ENCODE measurements around the gene SCD. TPM values are rescaled to one million over a fixed set of nuclear protein-coding genes. Genes with fewer than 3 reads are reported as not detected.
"Not testable (repeated sequence)": the region's sequence is repeated elsewhere in the genome, so short reads cannot be mapped to it uniquely, and the experiment has no call there.

The SCD gene
- polyA plus RNA-seq (2013, experiment 1 of 2), result 504 TPM
- polyA plus RNA-seq (2013, experiment 2 of 2), result 575 TPM

- H3K9me3 ChIP-seq (ENCODE audit: insufficient read depth, low read depth, low read length), result no peaks in the 10 kb centered on the region
- WGBS, result under 1% methylated on average over 73 of the region's 73 CpGs
- H3K9ac ChIP-seq (ENCODE audit: low read depth, low read length), result peak within 1 kb of the TSS; percentile 88
- H3K27ac ChIP-seq (ENCODE audit: low read depth, low read length), result peak within 1 kb of the TSS; percentile 89
- H3K4me3 ChIP-seq (ENCODE audit: low read length), result peak within 1 kb of the TSS; percentile 75
- peaks cover 42% of the 10 kb centered on the region for H3K36me3 ChIP-seq (ENCODE audit: insufficient read depth, low read length)
- H3K27me3 ChIP-seq (ENCODE audit: insufficient read depth, low read length), result no peaks in the 10 kb centered on the region
- H3K4me1 ChIP-seq (ENCODE audit: insufficient read depth, low read length), result peaks cover 36% of the 10 kb centered on the region
These were observed at the start of gene SCD for GRCh38 chr10:100346765-100347567. SCD (plus strand) TSS chr10:100347233; CDS start chr10:100347505, 272 bp downstream.

GRCh38 chr10:100297242-100297641 lies 49.8 kb upstream of the SCD start:
- WGBS, result 91% methylated on average over 7 of the region's 9 CpGs
- Histone ChIP-seq H3K4me3 (ENCODE audit: low read length) (no peak overlapping the region), H3K27me3 (ENCODE audit: insufficient read depth, low read length) (peaks cover 7% of the 10 kb centered on the region; the same call in 1 of the 2 replicates), H3K9me3 (ENCODE audit: insufficient read depth, low read depth, low read length) (no peaks in the 10 kb centered on the region), H3K27ac (ENCODE audit: low read depth, low read length) (no peak overlapping the region), H3K4me1 (ENCODE audit: insufficient read depth, low read length) (no peaks in the 10 kb centered on the region), H3K36me3 (ENCODE audit: insufficient read depth, low read length) (no peaks in the 10 kb centered on the region), H3K9ac (ENCODE audit: low read depth, low read length) (no peak overlapping the region)

GRCh38 chr10:100301123-100301522 lies 45.9 kb upstream of the SCD start:
- H3K27ac ChIP-seq (ENCODE audit: low read depth, low read length), result peak overlapping the region; percentile 62; the same call in 1 of the 2 replicates
- H3K4me1 ChIP-seq (ENCODE audit: insufficient read depth, low read length); H3K4me3 ChIP-seq (ENCODE audit: low read length); H3K9me3 ChIP-seq (ENCODE audit: insufficient read depth, low read depth, low read length); H3K27me3 ChIP-seq (ENCODE audit: insufficient read depth, low read length); H3K36me3 ChIP-seq (ENCODE audit: insufficient read depth, low read length); H3K9ac ChIP-seq (ENCODE audit: low read depth, low read length): not testable (repeated sequence)
- WGBS, result 50% methylated on average over 4 of the region's 5 CpGs

GRCh38 chr10:100303724-100304319 lies 43.2 kb upstream of the SCD start:
- Histone ChIP-seq H3K4me3 (ENCODE audit: low read length) (no peak overlapping the region), H3K27ac (ENCODE audit: low read depth, low read length) (no peak overlapping the region), H3K36me3 (ENCODE audit: insufficient read depth, low read length) (no peaks in the 10 kb centered on the region), H3K4me1 (ENCODE audit: insufficient read depth, low read length) (no peaks in the 10 kb centered on the region), H3K9me3 (ENCODE audit: insufficient read depth, low read depth, low read length) (no peaks in the 10 kb centered on the region), H3K9ac (ENCODE audit: low read depth, low read length) (no peak overlapping the region), H3K27me3 (ENCODE audit: insufficient read depth, low read length) (no peaks in the 10 kb centered on the region)
- WGBS, result 59% methylated on average over 6 of the region's 7 CpGs

GRCh38 chr10:100304414-100304813 lies 42.6 kb upstream of the SCD start:
- Histone ChIP-seq H3K4me3 (ENCODE audit: low read length) (no peak overlapping the region), H3K27me3 (ENCODE audit: insufficient read depth, low read length) (no peaks in the 10 kb centered on the region), H3K9me3 (ENCODE audit: insufficient read depth, low read depth, low read length) (no peaks in the 10 kb centered on the region), H3K4me1 (ENCODE audit: insufficient read depth, low read length) (no peaks in the 10 kb centered on the region), H3K36me3 (ENCODE audit: insufficient read depth, low read length) (no peaks in the 10 kb centered on the region), H3K27ac (ENCODE audit: low read depth, low read length) (no peak overlapping the region), H3K9ac (ENCODE audit: low read depth, low read length) (no peak overlapping the region)
- WGBS, result 92% methylated on average over 3 of the region's 3 CpGs

GRCh38 chr10:100306861-100307260 lies 40.2 kb upstream of the SCD start:
- no peaks in the 10 kb centered on the region for H3K9me3 ChIP-seq (ENCODE audit: insufficient read depth, low read depth, low read length)
- no peak overlapping the region for H3K27ac ChIP-seq (ENCODE audit: low read depth, low read length)
- no peak overlapping the region for H3K4me3 ChIP-seq (ENCODE audit: low read length)
- H3K4me1 ChIP-seq (ENCODE audit: insufficient read depth, low read length), result no peaks in the 10 kb centered on the region
- peaks cover 4% of the 10 kb centered on the region; the same call in 1 of the 2 replicates for H3K27me3 ChIP-seq (ENCODE audit: insufficient read depth, low read length)
- no peaks in the 10 kb centered on the region for H3K36me3 ChIP-seq (ENCODE audit: insufficient read depth, low read length)
- WGBS, result 93% methylated on average over 5 of the region's 5 CpGs
- H3K9ac ChIP-seq (ENCODE audit: low read depth, low read length), result no peak overlapping the region

- no peaks in the 10 kb centered on the region for H3K9me3 ChIP-seq (ENCODE audit: insufficient read depth, low read depth, low read length)
- over 99% methylated on average over 3 of the region's 3 CpGs for WGBS
- H3K36me3 ChIP-seq (ENCODE audit: insufficient read depth, low read length), result no peaks in the 10 kb centered on the region
- H3K27ac ChIP-seq (ENCODE audit: low read depth, low read length), result no peak overlapping the region
- H3K27me3 ChIP-seq (ENCODE audit: insufficient read depth, low read length), result peaks cover 12% of the 10 kb centered on the region
- no peaks in the 10 kb centered on the region for H3K4me1 ChIP-seq (ENCODE audit: insufficient read depth, low read length)
- no peak overlapping the region for H3K9ac ChIP-seq (ENCODE audit: low read depth, low read length)
- H3K4me3 ChIP-seq (ENCODE audit: low read length), result no peak overlapping the region
These were observed 39.3 kb upstream of the SCD start for GRCh38 chr10:100307684-100308083.

GRCh38 chr10:100311298-100311697 lies 35.7 kb upstream of the SCD start:
- peaks cover 18% of the 10 kb centered on the region for H3K27me3 ChIP-seq (ENCODE audit: insufficient read depth, low read length)
- 100% methylated on average over 3 of the region's 4 CpGs for WGBS
- no peaks in the 10 kb centered on the region for H3K4me1 ChIP-seq (ENCODE audit: insufficient read depth, low read length)
- no peaks in the 10 kb centered on the region for H3K9me3 ChIP-seq (ENCODE audit: insufficient read depth, low read depth, low read length)
- H3K36me3 ChIP-seq (ENCODE audit: insufficient read depth, low read length), result no peaks in the 10 kb centered on the region
- H3K27ac ChIP-seq (ENCODE audit: low read depth, low read length), result no peak overlapping the region
- no peak overlapping the region for H3K9ac ChIP-seq (ENCODE audit: low read depth, low read length)
- H3K4me3 ChIP-seq (ENCODE audit: low read length), result no peak overlapping the region

GRCh38 chr10:100315615-100316014 lies 31.4 kb upstream of the SCD start:
- no peak overlapping the region for H3K27ac ChIP-seq (ENCODE audit: low read depth, low read length)
- H3K36me3 ChIP-seq (ENCODE audit: insufficient read depth, low read length), result no peaks in the 10 kb centered on the region
- H3K4me3 ChIP-seq (ENCODE audit: low read length), result no peak overlapping the region
- H3K9me3 ChIP-seq (ENCODE audit: insufficient read depth, low read depth, low read length), result no peaks in the 10 kb centered on the region
- H3K4me1 ChIP-seq (ENCODE audit: insufficient read depth, low read length), result no peaks in the 10 kb centered on the region
- no peak overlapping the region for H3K9ac ChIP-seq (ENCODE audit: low read depth, low read length)
- peaks cover 24% of the 10 kb centered on the region for H3K27me3 ChIP-seq (ENCODE audit: insufficient read depth, low read length)
- WGBS, result 74% methylated on average over 4 of the region's 4 CpGs

GRCh38 chr10:100318207-100318606 lies 28.8 kb upstream of the SCD start:
- H3K27me3 ChIP-seq (ENCODE audit: insufficient read depth, low read length), result peaks cover 11% of the 10 kb centered on the region; the same call in 1 of the 2 replicates
- no peaks in the 10 kb centered on the region for H3K4me1 ChIP-seq (ENCODE audit: insufficient read depth, low read length)
- H3K9me3 ChIP-seq (ENCODE audit: insufficient read depth, low read depth, low read length), result no peaks in the 10 kb centered on the region
- no peak overlapping the region for H3K9ac ChIP-seq (ENCODE audit: low read depth, low read length)
- no peak overlapping the region for H3K27ac ChIP-seq (ENCODE audit: low read depth, low read length)
- no peaks in the 10 kb centered on the region for H3K36me3 ChIP-seq (ENCODE audit: insufficient read depth, low read length)
- H3K4me3 ChIP-seq (ENCODE audit: low read length), result no peak overlapping the region
- 88% methylated on average over 4 of the region's 4 CpGs for WGBS

- Histone ChIP-seq H3K27me3 (ENCODE audit: insufficient read depth, low read length) (peaks cover 18% of the 10 kb centered on the region; the same call in 1 of the 2 replicates), H3K36me3 (ENCODE audit: insufficient read depth, low read length) (no peaks in the 10 kb centered on the region), H3K4me1 (ENCODE audit: insufficient read depth, low read length) (no peaks in the 10 kb centered on the region), H3K4me3 (ENCODE audit: low read length) (no peak overlapping the region), H3K27ac (ENCODE audit: low read depth, low read length) (no peak overlapping the region), H3K9ac (ENCODE audit: low read depth, low read length) (no peak overlapping the region), H3K9me3 (ENCODE audit: insufficient read depth, low read depth, low read length) (no peaks in the 10 kb centered on the region)
- WGBS, result 80% methylated on average over 1 of the region's 1 CpG
These were observed 27.2 kb upstream of the SCD start for GRCh38 chr10:100319707-100320402.

Measured in HUES64 (cell line).